HCT116 (cell line): ENCODE data around the gene NEUROD2. TPM values are rescaled to one million over a fixed set of nuclear protein-coding genes. Genes with fewer than 3 reads are reported as not detected.

ENCODE experiments used
- ATAC-seq: fragments of 200-7000 bp; cut with Tn5 transposase; 2 replicates; pipeline ENCODE4 v1.9.1; 2020; ENCODE audit warnings: mild to moderate bottlenecking, moderate library complexity
- BruUV-seq: library from RNA; stranded (reverse); fragments of 400-500 nt; replicated peaks from 2 replicates; lab custom pipeline; 2021; lab: Mats Ljungman, UMichigan
- CTCF ChIA-PET: fragments of 300-600 bp; sonication (Branson Sonifier 250); formaldehyde crosslinking; loops from one replicate; lab custom pipeline; 2021; ENCODE audit warnings: antibody characterized with exemption; lab: Charles Lee
- POLR2A ChIA-PET: fragments of 300-600, 350-600 bp; sonication (Branson Sonifier 250); formaldehyde crosslinking; loops from one replicate; lab custom pipeline; 2021; ENCODE audit warnings: antibody characterized with exemption; lab: Charles Lee
- RAD21 ChIA-PET, 2 experiments: fragments of 300-600 bp; sonication (Branson Sonifier 250); formaldehyde crosslinking; loops; one replicate each; lab custom pipeline; 2023; ENCODE audit warnings: low total read pairs in 2 of 2; ENCODE audit not compliant: uncharacterized antibody in 2 of 2, unreplicated experiment in 2 of 2, low non-redundant PET in 1 of 2; lab: Charles Lee
- DNase-seq: peaks from one replicate; pipeline ENCODE4 v3.0.0-alpha.2; 2010; ENCODE audit warnings: low read depth, low spot score
- H2AFZ ChIP-seq: fragments of 200-600 bp; shearing (Covaris generic), sonication (generic); 2 replicates; pipeline ENCODE4 v1.6.1; 2017; ENCODE audit warnings: low read depth, mixed run types, mixed read lengths, antibody characterized with exemption, low read length; ENCODE audit not compliant: poor library complexity, severe bottlenecking
- H3K27ac ChIP-seq: 2 replicates; pipeline ENCODE4 v1.5.1; 2012; ENCODE audit warnings: low read depth, low read length
- H3K27me3 ChIP-seq: fragments of 200-600 bp; sonication (generic); 2 replicates; pipeline ENCODE4 v1.6.1; 2016; ENCODE audit warnings: mixed run types, low read length, mixed read lengths; ENCODE audit not compliant: insufficient read depth
- H3K36me3 ChIP-seq, 2 experiments: fragments of 200-500 bp in 1 of 2; fragments of 200-600 bp in 1 of 2; sonication (Bioruptor generic) in 1 of 2; sonication (generic) in 1 of 2; 2 replicates each; pipeline versions ENCODE4 v1.5.1 to v1.6.1; 2014 to 2016; ENCODE audit warnings: low read length in 2 of 2, inconsistent platforms in 1 of 2, mixed read lengths in 1 of 2, mixed run types in 1 of 2; ENCODE audit not compliant: insufficient read depth in 2 of 2, control insufficient read depth in 1 of 2
- H3K4me1 ChIP-seq, 2 experiments: fragments of 200-600 bp in 1 of 2; sonication (generic) in 1 of 2; 2 replicates each; pipeline versions ENCODE4 v1.5.1 to v1.6.1; 2012 to 2017; ENCODE audit warnings: low read length in 2 of 2, inconsistent platforms in 1 of 2, mild to moderate bottlenecking in 1 of 2, mixed read lengths in 1 of 2, mixed run types in 1 of 2, moderate library complexity in 1 of 2; ENCODE audit not compliant: insufficient read depth in 2 of 2, control insufficient read depth in 1 of 2
- H3K4me2 ChIP-seq: fragments of 200-600 bp; sonication (generic); 2 replicates; pipeline ENCODE4 v1.6.1; 2017; ENCODE audit warnings: mixed run types, low read length, mixed read lengths
- H3K4me3 ChIP-seq, 2 experiments: fragments of 200-600 bp in 1 of 2; sonication (generic) in 1 of 2; replicated peaks in 1 of 2; 2 replicates each; pipeline ENCODE4 v1.5.1; 2011 to 2016; ENCODE audit warnings: low read length in 2 of 2, control low read depth in 1 of 2, low read depth in 1 of 2, mild to moderate bottlenecking in 1 of 2, mixed read lengths in 1 of 2, mixed run types in 1 of 2
- H3K79me2 ChIP-seq: fragments of 200-600 bp; sonication (generic); 2 replicates; pipeline ENCODE4 v1.6.1; 2017; ENCODE audit warnings: mild to moderate bottlenecking, mixed run types, low read length, moderate library complexity, mixed read lengths; ENCODE audit not compliant: insufficient read depth
- H3K9ac ChIP-seq: fragments of 200-600 bp; sonication (generic); 2 replicates; pipeline ENCODE4 v1.6.1; 2016; ENCODE audit warnings: low read length, mixed read lengths
- H3K9me2 ChIP-seq: fragments of 200-600 bp; sonication (generic), shearing (Covaris generic); 2 replicates; pipeline ENCODE4 v1.6.1; 2017; ENCODE audit warnings: mixed run types, mild to moderate bottlenecking, moderate library complexity; ENCODE audit not compliant: insufficient read depth
- H3K9me3 ChIP-seq, 2 experiments: fragments of 200-500 bp in 1 of 2; fragments of 200-600 bp in 1 of 2; sonication (Bioruptor generic) in 1 of 2; sonication (generic) in 1 of 2; 2 replicates each; pipeline ENCODE4 v1.6.1; 2014 to 2017; ENCODE audit warnings: low read length in 2 of 2, mixed read lengths in 2 of 2, inconsistent platforms in 1 of 2, low read depth in 1 of 2, mild to moderate bottlenecking in 1 of 2, mixed run types in 1 of 2, moderate library complexity in 1 of 2; ENCODE audit not compliant: control insufficient read depth in 1 of 2, insufficient read depth in 1 of 2
- H4K20me1 ChIP-seq: fragments of 200-600 bp; sonication (generic), shearing (Covaris generic); 2 replicates; pipeline ENCODE4 v1.6.1; 2017; ENCODE audit warnings: mixed run types, mild to moderate bottlenecking, moderate library complexity; ENCODE audit not compliant: insufficient read depth
- CTCF ChIP-seq, 3 experiments: fragments of 200-600 bp in 1 of 3; sonication (generic) in 1 of 3; IDR thresholded peaks in 2 of 3; conservative IDR thresholded peaks in 1 of 3; 2 replicates each; pipeline ENCODE4 v1.5.1; 2012 to 2017; ENCODE audit warnings: low read depth in 2 of 3, low read length in 2 of 3, antibody characterized with exemption in 1 of 3, borderline replicate concordance in 1 of 3, control low read depth in 1 of 3, mild to moderate bottlenecking in 1 of 3, mixed read lengths in 1 of 3, mixed run types in 1 of 3, moderate library complexity in 1 of 3; ENCODE audit not compliant: insufficient read depth in 1 of 3
- EGR1 ChIP-seq: IDR thresholded peaks from 2 replicates; pipeline ENCODE4 v1.6.1; 2012; ENCODE audit warnings: low read depth
- EZH2 ChIP-seq: fragments of 200-600 bp; sonication (generic); IDR thresholded peaks from 2 replicates; pipeline ENCODE4 v1.6.1; 2017; ENCODE audit warnings: antibody characterized with exemption, mixed run types
- REST ChIP-seq: IDR thresholded peaks from 2 replicates; pipeline ENCODE4 v1.6.1; 2012; ENCODE audit warnings: low read depth
- SRF ChIP-seq: IDR thresholded peaks from 2 replicates; pipeline ENCODE4 v1.6.1; 2012; ENCODE audit warnings: low read depth
- YY1 ChIP-seq: IDR thresholded peaks from 2 replicates; pipeline ENCODE4 v1.6.1; 2011; ENCODE audit warnings: low read length, low read depth, moderate library complexity, mild to moderate bottlenecking; ENCODE audit not compliant: insufficient replicate concordance; ENCODE audit errors: extremely low read depth
- ZBTB33 ChIP-seq: IDR thresholded peaks from 2 replicates; pipeline ENCODE4 v1.6.1; 2011; ENCODE audit warnings: mild to moderate bottlenecking, low read length, moderate library complexity; ENCODE audit not compliant: insufficient replicate concordance; ENCODE audit errors: extremely low read depth
- ZFX ChIP-seq: fragments of 450-650 bp; IDR thresholded peaks from 2 replicates; pipeline ENCODE4 v1.6.1; 2017
- ZNF274 ChIP-seq: fragments of 200-500 bp; sonication (Bioruptor generic); IDR thresholded peaks from 2 replicates; pipeline ENCODE4 v1.6.1; 2014; ENCODE audit warnings: mild to moderate bottlenecking, low read depth, low read length, inconsistent platforms
- intact Hi-C: fragments of 100-400 bp; cut with micrococcal nuclease; formaldehyde crosslinking; loops from 2 replicates; pipeline ENCODE4 v1.10.0; 2022
- total RNA-seq: library from RNA; stranded (reverse); gene quantifications from one replicate; pipeline ENCODE4 v1.2.1, GENCODE V29; 2021; ENCODE audit not compliant: unreplicated experiment

NEUROD2 gene
- total RNA-seq, 1 experiment from 2014 or later: not detected

GRCh38 chr17:39639043-39639442 is 31.3 kb upstream of the NEUROD2 start (continued):
- TF ChIP-seq REST (no peak), CTCF (IDR thresholded peaks at IDR 0.05 in 2 of 3, conservative IDR thresholded peaks at IDR 0.05 in 1 of 3; ENCODE audit: borderline replicate concordance in 1 of 3, insufficient read depth in 1 of 3, low read depth in 2 of 3, low read length in 2 of 3) (no peak), ZFX (no peak), EZH2 (no peak)

DNA sequence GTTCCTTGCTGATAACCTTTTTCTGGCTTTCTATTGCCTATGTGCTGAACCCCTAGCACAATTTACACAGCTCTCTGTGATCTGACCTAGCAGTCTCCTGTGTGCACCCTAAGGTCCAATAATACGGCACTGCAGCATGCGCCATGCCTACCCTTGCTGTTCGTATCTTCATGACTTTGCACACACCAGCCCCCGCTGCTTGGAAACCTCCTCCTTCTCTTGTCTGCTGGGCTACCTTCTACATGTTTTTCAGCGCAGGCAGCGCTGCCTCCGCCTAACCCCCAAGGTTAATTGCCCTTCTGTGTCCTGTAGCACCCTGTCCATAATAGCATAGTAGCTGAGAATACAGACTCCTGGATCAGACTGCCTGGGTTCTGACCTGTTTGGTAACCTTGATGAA is 30.6 kb upstream of the NEUROD2 start:
- peaks cover 51% of the 10 kb centered on the region for H3K79me2 ChIP-seq
- H4K20me1 ChIP-seq: no peaks in the 10 kb centered on the region
- H3K27ac ChIP-seq: no peak overlapping the region
- RAD21 ChIA-PET: no interaction called here
- H3K4me2 ChIP-seq: peak overlapping the region; percentile 94
- H3K36me3 ChIP-seq: no peaks in the 10 kb centered on the region
- no peak overlapping the region for H2AFZ ChIP-seq
- peaks cover 43 to 65% of the 10 kb centered on the region in 2 experiments for H3K4me1 ChIP-seq
- no TSS peak for BruUV-seq
- no peak for ATAC-seq
- H3K27me3 ChIP-seq: no peaks in the 10 kb centered on the region
- intact Hi-C loops: no loop called here
- DNase-seq: no peak
- H3K9ac ChIP-seq: peak overlapping the region; percentile 90
- no peaks in the 10 kb centered on the region for H3K9me3 ChIP-seq
- H3K4me3 ChIP-seq: peak overlapping the region; percentile 94 to 99
- POLR2A ChIA-PET: no interaction called here
- no peaks in the 10 kb centered on the region for H3K9me2 ChIP-seq
- CTCF ChIA-PET: interaction anchor here (0.9 to 1.7 kb wide), 2 partner anchors 15 to 17 kb away, joined by 4 to 7 read pairs; no protein-coding TSS in a partner anchor
- TF ChIP-seq ZBTB33 (no peak), EGR1 (no peak), ZNF274 (no peak), EZH2 (no peak), REST (no peak), SRF (no peak), YY1 (no peak)
